ENCODE data around the gene TCF3. TPM values are rescaled to one million over a fixed set of nuclear protein-coding genes. Genes with fewer than 3 reads are reported as not detected.

The TCF3 gene
- total and polyA plus RNA-seq, 2 experiments from 2014 or later = 18.3 to 58.9 TPM

DNA sequence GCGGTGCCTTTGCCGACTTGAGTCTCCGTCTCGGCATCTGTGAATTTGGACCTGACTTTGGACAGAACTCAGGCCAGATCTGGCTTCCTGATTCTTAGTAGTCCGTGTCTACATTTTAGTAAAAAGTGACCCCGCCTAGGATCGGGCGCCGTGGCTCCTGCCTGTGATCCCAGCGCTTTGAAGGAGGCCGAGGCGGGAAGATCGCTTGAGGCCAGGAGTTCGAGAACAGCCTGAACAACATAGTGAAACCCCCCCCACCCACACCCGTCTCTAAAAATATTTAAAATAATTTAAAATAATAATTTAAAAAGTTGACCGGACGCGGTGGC, 849 bp upstream of the TCF3 start:
- 9 to 10% methylated on average over 18 of the region's 18 CpGs for WGBS, 2 experiments (ENCODE audit: low coverage in 1 of 2, low lambda C conversion rate in 2 of 2, missing lambda C conversion rate in 2 of 2)
- TF ChIP-seq EZH2phosphoT487 (IDR thresholded peaks at IDR 0.05; ENCODE audit: insufficient read depth, low read depth) = no peak
- TF ChIP-seq EZH2 (IDR thresholded peaks at IDR 0.05; ENCODE audit: insufficient read depth, poor library complexity, severe bottlenecking) = no peak
- DNase-seq = no peak
- Histone ChIP-seq H4K20me1 (ENCODE audit: insufficient read depth) (no peaks in the 10 kb centered on the region), H3K9ac (peak overlapping the region; percentile 98), H3K27ac (peak overlapping the region; percentile 81), H3K9me2 (ENCODE audit: insufficient read depth) (no peaks in the 10 kb centered on the region), H3K36me3 (ENCODE audit: low read depth) (no peaks in the 10 kb centered on the region), H3K4me3 (peak overlapping the region; percentile 77), H3F3A (ENCODE audit: insufficient read depth) (no peaks in the 10 kb centered on the region), H3K9me3 (ENCODE audit: low read depth) (no peaks in the 10 kb centered on the region), H3K4me2 (ENCODE audit: unreplicated experiment) (peak overlapping the region; percentile 64), H2AFZ (peak overlapping the region; percentile 90), H3K27me3 (replicated peaks; ENCODE audit: insufficient read depth) (no peaks in the 10 kb centered on the region), H3K79me2 (ENCODE audit: insufficient read depth) (peaks cover 36% of the 10 kb centered on the region), H3K4me1 (ENCODE audit: insufficient read depth) (no peaks in the 10 kb centered on the region)
- in situ Hi-C loops (cut with MboI) = no loop called here

DNA sequence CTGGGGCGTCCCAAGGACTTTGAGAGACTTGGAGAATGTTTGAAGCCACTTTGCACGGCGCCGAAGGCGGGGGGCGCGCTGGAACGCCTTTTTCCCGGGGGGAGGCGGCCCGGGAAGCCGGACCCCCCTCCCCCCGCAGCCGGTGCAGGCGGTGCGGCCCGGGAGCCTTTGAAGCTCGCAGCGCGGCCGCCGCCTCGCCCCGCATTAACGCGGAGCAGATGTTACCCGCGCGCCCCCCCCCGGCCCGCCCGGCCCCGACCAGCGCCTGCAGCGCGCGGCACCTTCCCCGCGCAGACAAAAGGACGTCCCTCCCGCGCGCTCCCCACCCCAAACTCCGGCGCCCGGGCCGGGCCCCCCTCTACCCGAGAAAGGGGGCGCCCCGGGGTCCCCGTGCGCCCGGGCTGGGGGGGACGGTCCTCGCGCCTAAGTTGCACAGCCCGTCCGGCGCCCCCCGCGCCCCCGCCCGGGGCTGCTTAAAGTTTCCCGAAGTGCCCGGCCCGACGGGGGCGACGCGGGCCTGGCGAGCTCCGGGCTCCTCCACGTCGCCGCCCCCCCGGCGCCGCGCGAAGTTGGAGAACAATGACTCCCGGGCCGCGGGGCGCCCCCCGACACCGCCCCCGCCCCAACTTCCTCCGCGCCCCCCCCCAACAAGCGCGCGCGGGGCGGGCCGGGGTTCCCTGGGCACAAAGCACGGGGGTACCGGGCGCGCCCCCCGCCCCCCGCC, 685 bp downstream of the TCF3 start:
- Histone ChIP-seq H3K4me3 (peak overlapping the region; percentile 82), H3K9me3 (ENCODE audit: low read depth) (no peaks in the 10 kb centered on the region), H3K27me3 (replicated peaks; ENCODE audit: insufficient read depth) (no peaks in the 10 kb centered on the region), H3K36me3 (ENCODE audit: low read depth) (no peaks in the 10 kb centered on the region), H3K9ac (peak overlapping the region; percentile 77), H3K4me2 (ENCODE audit: unreplicated experiment) (peak overlapping the region; percentile 93), H3K4me1 (ENCODE audit: insufficient read depth) (no peaks in the 10 kb centered on the region), H3K9me2 (ENCODE audit: insufficient read depth) (no peaks in the 10 kb centered on the region), H2AFZ (peak overlapping the region; percentile 45; the same call in 1 of the 2 replicates), H3K79me2 (ENCODE audit: insufficient read depth) (peaks cover 43% of the 10 kb centered on the region), H4K20me1 (ENCODE audit: insufficient read depth) (no peaks in the 10 kb centered on the region), H3K27ac (peak overlapping the region; percentile 7; the same call in 1 of the 2 replicates), H3F3A (ENCODE audit: insufficient read depth) (no peaks in the 10 kb centered on the region)
- DNase-seq = peak; percentile 74
- 2 to 3% methylated on average over 12 to 81 of the region's 101 CpGs for WGBS, 2 experiments (ENCODE audit: low coverage in 1 of 2, low lambda C conversion rate in 2 of 2, missing lambda C conversion rate in 2 of 2)
- TF ChIP-seq EZH2phosphoT487 (IDR thresholded peaks at IDR 0.05; ENCODE audit: insufficient read depth, low read depth) = no peak
- TF ChIP-seq EZH2 (IDR thresholded peaks at IDR 0.05; ENCODE audit: insufficient read depth, poor library complexity, severe bottlenecking) = no peak
- in situ Hi-C loops (cut with MboI) = no loop called here

DNA sequence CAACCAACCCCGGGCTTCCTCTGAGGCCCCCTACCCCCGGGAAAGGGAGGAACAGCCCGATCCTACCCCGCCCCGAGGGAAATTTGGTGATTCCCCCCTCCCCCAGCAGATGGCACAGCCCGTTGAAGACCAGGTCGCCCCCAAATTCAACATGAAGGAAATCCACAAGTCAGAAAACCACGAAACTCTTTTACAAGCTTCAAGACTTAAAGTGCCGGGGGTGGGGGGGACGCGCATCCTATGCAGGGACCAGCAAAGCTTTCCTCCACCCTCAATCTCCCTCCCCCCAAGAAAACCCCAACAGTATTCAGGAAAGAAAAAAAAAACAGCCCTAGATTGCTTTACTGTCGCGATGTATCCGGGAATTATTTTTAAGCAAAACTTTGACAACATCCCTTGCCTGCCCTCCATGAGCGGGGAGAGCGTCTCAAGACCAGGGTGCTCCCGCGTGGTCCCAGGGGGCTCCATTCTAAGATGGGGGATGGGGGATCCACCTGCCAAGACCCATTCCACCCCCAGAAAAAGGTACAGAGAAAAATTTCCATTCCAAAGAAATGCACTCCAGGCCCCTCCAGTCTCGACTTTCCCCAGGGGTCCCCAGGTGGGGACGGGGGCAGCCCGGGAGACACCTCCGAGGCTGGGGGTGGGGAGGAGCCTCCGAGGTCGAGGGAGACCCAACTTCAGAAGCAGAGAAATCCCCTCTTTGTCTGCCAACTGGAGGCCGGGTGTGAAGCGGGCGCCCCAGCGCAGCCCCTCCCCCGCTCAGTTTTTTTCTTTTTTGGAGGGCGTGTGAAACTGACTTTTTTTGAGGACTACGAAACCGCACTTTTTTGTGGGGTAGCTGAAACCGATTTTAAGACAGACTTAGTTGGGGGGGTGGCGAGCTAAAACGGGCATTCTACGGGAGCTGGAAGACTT, 1.5 kb downstream of the TCF3 start:
- peak overlapping the region; percentile 93 for H3K4me2 ChIP-seq (ENCODE audit: unreplicated experiment)
- TF ChIP-seq EZH2 (IDR thresholded peaks at IDR 0.05; ENCODE audit: insufficient read depth, poor library complexity, severe bottlenecking) = no peak
- TF ChIP-seq EZH2phosphoT487 (IDR thresholded peaks at IDR 0.05; ENCODE audit: insufficient read depth, low read depth) = no peak
- no peaks in the 10 kb centered on the region for H3K36me3 ChIP-seq (ENCODE audit: low read depth)
- H3K9ac ChIP-seq = peak overlapping the region; percentile 77
- no peaks in the 10 kb centered on the region for H3K27me3 ChIP-seq (replicated peaks; ENCODE audit: insufficient read depth)
- H3K79me2 ChIP-seq (ENCODE audit: insufficient read depth) = peaks cover 43% of the 10 kb centered on the region
- peak overlapping the region; percentile 45; the same call in 1 of the 2 replicates for H2AFZ ChIP-seq
- H3K4me3 ChIP-seq = peak overlapping the region; percentile 82
- WGBS, 2 experiments (ENCODE audit: low coverage in 1 of 2, low lambda C conversion rate in 2 of 2, missing lambda C conversion rate in 2 of 2) = 19 to 25% methylated on average over 30 to 36 of the region's 36 CpGs
- H4K20me1 ChIP-seq (ENCODE audit: insufficient read depth) = no peaks in the 10 kb centered on the region
- in situ Hi-C loops (cut with MboI) = no loop called here
- H3K9me3 ChIP-seq (ENCODE audit: low read depth) = no peaks in the 10 kb centered on the region
- H3K9me2 ChIP-seq (ENCODE audit: insufficient read depth) = no peaks in the 10 kb centered on the region
- H3K4me1 ChIP-seq (ENCODE audit: insufficient read depth) = no peaks in the 10 kb centered on the region
- no peak overlapping the region for H3K27ac ChIP-seq
- no peaks in the 10 kb centered on the region for H3F3A ChIP-seq (ENCODE audit: insufficient read depth)
- peak; percentile 52 for DNase-seq
